ENCODE measurements around the gene SPRING1.
A peak's percentile ranks its signal among the peaks of the same experiment; 100 is the strongest.
"Not testable (repeated sequence)": the region's sequence is repeated elsewhere in the genome, so short reads cannot be mapped to it uniquely, and the experiment has no call there.

Gene SPRING1

DNA sequence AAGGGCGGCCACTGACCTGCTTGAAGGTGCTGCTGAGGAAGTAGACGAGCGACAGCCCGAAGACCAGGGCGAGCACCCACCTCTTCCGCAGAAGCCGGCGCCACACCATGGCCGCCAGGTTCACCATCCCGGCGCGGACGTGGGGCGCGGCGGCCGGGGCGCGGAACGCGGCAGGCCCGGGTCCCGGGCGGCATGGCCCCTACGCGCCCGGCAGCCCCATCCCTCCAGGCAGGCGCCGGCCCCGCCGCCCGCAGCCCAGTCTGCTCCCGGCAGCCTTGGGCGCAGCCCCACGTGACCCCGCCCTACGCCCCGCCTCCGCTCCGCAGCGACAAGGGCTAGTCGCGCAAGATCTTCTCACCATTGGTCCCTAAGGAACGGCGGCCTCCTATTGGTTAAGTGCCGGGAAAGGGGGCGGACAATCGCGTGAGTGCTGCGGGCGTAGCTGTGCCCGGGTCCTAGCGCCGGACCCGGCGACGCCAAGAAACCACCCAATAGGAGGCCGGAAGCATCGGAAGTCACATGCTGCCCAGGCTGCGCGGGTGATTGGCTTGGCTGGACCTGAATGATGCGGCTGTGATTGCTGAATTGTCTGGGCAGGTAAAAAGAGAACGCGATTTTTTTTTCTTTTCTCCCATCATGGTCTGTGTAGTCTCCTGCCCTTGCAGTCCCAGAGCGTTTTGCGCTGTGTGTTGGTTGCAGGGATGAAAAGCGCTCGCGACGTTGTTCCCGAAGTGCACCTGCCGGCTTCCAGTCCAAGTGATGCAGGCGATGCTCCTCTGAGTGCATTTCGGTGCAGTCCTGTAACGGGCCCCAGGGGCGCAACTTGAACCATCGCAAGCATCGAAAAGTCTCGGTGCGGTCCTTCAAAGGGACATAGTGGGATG lies at the start of gene SPRING1, which contains the start of gene RNFT2:
Gene SPRING1 (minus strand): TSS at position 296 of the 884 bp plus-strand sequence. CDS start 169 bp downstream, at position 127.
Gene RNFT2 (plus strand): TSS at position 542 of the 884 bp plus-strand sequence. CDS start 2,183 bp downstream, outside the sequence.
- peak; percentile 99 for DNase-seq

- no peak for DNase-seq
Observed at GRCh38 chr12:116784238-116784612, 46.4 kb upstream of the SPRING1 start.

DNA sequence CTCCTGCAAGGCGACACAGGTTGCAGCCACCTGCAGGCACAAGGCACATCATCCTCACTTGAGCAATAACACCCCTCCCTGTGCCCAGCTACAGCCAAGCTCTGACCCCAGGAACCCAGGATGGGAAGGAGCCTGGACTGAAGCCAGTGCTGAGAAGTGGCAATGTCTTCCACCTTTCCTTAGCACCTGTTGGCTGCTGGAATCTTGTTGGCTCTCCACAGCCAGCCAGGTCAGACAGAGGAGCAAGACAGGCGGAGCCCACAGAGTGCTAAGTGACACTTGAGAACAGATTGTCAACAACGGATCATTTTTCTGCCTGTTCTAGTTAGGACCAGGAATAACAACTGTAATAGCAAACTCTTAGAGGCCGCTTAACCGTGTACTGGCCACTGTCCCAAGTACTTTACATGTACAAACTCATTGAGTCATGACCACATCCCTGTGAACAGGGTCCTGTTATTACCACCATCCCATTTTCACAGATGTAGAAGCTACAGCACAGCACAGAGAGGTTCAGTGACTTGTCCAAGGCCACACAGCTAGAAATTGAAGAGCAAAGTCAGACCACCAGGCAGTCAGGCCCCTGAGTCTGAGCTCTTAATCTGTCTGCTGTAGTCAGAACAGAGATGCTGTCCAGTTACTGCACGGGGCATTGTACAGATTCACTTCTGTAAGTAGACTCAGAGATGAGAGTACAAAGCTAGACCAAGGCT lies 45.8 kb upstream of the SPRING1 start:
- DNase-seq = no peak

DNA sequence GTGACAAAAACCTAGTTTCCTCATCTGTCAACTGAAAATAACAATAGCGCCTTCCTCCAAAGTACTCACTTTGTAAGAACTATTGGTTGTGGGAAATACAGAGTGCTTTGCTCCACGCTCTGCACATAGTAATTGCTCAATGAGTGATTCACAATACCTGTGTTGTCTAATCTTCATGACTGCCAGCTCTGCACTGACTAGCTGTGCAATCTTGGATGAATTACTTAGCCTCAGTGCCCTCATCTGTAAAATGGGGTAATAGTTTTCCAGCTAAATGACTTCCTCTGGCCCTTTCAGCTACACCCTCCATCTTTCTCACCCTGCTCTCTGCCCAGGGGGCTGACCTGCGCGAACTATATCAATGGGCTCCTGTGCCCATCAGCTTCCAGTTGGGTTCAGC lies 43.1 kb upstream of the SPRING1 start:
- DNase-seq = no peak

- DNase-seq = no peak
Observed at GRCh38 chr12:116779597-116779996, 41.7 kb upstream of the SPRING1 start.

DNA sequence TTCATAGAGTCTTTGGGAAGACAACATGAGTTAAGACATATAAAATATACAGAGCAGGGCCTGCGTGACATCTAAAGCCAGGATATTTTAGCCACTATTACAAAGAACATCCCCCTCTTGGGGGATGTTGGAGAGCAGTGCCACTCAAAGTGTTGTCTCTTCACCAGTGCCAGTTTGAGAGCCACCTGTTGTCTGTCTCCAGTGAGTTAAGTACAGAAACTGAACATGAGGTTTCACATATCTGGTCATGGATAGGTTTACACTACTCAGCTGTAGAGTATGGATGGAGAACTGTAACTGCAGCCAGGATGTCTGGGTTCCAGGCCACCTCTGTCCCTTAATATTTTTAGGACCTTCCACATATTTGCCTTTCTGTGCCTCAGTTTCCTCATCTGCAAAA lies 39.4 kb upstream of the SPRING1 start:
- DNase-seq = no peak

DNA sequence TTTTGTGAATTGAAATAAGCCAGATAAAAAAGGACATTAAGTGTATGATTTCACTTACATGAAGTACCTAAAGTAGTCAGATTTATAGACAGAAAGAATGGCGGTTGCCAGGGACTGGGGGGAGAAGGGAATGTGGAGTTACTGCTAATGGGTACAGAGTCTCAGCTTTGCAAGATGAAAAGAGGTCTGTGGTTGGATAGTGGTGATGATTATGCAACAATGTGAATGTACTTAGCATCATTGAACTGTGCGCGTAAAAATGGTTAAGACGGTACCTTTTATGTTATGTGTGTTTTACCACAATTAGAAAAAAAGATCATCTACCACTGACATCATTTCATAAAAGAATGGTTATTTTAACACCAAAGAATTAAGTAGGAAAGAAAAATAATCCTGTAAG lies 36.2 kb upstream of the SPRING1 start:
- DNase-seq = no peak

DNA sequence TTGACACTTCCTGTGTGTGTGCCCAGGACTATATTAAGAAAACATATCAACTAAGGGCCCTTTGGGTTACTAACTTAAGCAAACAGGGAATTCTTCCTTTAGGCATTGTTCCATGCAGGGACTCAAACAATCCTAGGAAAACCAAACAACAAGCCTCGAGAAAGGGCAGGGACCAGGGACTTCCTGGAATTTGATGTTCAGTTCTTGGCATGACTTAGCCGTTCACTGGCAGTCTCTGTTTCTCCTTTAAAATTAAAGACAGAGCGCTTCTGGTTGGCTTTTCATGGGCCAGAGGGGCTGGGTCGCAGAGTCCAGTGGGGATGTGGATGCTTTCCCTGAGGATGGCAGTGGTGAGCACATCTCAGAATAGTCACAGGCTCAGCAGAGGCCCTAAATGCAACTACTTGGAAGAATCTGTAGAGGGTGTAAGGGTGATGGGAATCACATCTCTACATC lies 35.4 kb upstream of the SPRING1 start:
- DNase-seq = no peak

- no peak for DNase-seq
Observed at GRCh38 chr12:116771651-116772050, 33.8 kb upstream of the SPRING1 start.

DNA sequence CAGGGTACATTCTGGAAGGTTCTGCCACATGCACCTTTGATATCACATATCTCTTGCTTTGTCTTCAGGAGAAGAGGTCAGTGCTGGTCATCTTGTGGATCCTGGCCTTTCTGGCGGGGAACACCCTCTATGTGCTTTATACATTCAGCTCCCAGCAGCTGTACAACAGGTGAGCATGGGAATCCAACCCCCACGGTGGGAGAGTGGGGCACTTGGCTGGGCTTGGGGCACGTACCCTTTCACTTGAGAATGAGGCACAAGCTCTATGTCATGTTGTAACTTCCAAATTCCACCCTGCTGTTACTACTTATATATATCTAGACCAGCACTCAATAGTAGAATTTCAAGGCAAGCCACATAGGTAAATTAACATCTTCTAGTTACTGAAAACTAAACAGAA lies 28.9 kb upstream of the SPRING1 start:
- DNase-seq = no peak

GRCh38 chr12:116766285-116766684 lies 28.4 kb upstream of the SPRING1 start:
- DNase-seq = no peak

- DNase-seq = no peak
Observed at GRCh38 chr12:116765271-116765670, 27.4 kb upstream of the SPRING1 start.

GRCh38 chr12:116761499-116761898 lies 23.6 kb upstream of the SPRING1 start:
- no peak for DNase-seq

- DNase-seq = no peak
Observed at GRCh38 chr12:116760622-116761020, 22.8 kb upstream of the SPRING1 start.

GRCh38 chr12:116759783-116760621 lies 22.1 kb upstream of the SPRING1 start:
- no peak for DNase-seq

- not testable (repeated sequence) for DNase-seq
Observed at GRCh38 chr12:116754783-116755182, 16.9 kb upstream of the SPRING1 start.

DNA sequence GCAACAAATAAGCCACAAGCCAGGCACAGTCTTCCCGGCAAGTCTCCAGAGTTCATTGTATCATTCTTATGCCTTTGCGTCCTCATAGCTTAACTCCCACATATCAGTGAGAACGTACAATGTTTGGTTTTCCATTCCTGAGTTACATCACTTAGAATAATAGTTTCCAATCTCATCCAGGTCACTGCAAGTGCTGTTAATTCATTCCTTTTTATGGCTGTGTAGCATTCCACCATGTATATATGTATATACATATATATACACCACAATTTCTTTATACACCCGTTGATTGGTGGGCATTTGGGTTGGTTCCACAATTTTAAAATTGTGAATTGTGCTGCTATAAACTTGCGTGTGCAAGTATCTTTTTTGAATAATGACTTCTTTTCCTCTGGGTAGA lies 16.2 kb upstream of the SPRING1 start:
- DNase-seq = not testable (repeated sequence)

DNA sequence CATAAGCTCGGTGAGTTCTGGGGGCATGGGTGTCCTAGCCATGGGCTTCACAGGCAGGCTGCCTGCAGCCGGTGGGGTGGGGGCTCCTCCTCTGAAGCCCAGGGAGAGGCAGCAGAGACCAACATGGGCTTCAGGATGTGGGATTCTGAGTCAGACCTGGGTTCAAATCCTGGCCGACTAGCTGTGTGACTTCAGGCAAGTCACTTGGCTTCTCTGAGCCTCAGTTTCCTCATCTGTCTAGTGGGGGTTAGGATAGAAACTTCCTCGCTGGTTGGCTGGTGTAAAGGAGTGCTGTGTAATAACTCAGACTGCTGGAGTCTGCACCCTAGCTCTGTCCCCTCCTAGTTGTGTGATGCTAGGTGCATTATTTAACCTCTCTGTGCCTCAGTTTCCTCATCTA lies 12.4 kb upstream of the SPRING1 start:
- DNase-seq = no peak

DNA sequence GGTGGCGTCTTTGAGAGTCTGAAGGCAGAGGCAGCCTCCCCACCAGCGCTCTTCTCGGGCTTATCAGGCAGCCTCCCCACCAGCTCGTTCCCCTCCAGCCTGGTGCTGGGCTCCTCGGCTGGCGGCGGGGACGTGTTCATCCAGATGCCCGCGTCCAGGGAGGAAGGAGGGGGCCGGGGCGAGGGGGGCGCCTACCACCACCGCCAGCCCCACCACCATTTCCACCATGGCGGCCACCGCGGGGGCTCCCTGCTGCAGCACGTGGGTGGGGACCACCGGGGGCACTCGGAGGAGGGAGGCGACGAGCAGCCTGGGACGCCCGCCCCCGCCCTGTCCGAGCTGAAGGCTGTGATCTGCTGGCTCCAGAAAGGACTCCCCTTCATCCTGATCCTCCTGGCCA lies 12.0 kb upstream of the SPRING1 start:
- DNase-seq = no peak

- no peak for DNase-seq
Observed at GRCh38 chr12:116745554-116745953, 7.7 kb upstream of the SPRING1 start.

DNA sequence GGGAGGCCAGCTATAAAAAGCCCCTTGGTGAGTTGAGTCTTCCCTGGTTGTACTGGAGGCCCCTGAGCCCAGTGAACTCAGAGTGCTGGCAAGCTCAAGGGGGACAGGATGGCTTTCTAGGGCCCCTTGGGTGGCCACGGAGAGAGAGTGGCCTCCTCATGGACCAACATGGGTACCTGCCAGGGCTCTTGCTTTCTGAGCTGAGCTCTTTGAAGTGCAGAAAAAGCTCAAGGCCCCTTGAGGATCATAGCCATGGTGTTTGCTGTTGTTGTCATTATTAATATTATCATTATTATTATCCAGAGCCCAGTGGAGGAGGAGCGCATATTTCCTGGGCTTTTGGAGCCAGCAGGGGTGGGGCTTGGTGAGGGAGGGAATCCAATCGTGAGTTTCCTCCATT lies 6.9 kb upstream of the SPRING1 start:
- no peak for DNase-seq

GRCh38 chr12:116742787-116743186 lies 4.9 kb upstream of the SPRING1 start:
- DNase-seq = not testable (repeated sequence)

DNA sequence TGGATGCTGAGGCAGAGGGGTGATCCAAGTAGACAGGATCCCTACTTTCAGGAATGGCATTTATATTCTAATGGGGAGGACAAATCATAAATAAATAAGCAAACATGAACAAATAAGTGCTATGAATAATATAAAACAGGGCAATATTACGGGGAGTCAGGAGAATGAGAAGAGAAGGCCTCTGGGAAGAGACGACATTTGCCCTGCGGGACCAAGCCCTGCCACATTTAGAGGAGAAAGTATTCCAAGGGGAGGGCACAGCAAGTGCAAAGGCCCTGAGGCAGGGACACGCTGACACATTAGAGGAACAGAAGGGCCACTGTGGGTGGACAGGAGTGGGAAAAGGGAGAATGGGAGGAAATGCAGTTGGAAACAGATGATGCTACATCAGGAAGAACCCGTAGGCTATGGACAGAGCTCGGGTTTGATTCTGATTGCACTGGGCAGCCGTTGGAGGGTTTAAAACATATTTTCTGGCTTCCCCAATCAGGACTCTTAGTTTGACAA lies 1.6 kb upstream of the SPRING1 start:
- no peak for DNase-seq

Data from NCI-H1436 (cell line).